ENCODE results near the gene PRKG2.

The PRKG2 gene

DNA sequence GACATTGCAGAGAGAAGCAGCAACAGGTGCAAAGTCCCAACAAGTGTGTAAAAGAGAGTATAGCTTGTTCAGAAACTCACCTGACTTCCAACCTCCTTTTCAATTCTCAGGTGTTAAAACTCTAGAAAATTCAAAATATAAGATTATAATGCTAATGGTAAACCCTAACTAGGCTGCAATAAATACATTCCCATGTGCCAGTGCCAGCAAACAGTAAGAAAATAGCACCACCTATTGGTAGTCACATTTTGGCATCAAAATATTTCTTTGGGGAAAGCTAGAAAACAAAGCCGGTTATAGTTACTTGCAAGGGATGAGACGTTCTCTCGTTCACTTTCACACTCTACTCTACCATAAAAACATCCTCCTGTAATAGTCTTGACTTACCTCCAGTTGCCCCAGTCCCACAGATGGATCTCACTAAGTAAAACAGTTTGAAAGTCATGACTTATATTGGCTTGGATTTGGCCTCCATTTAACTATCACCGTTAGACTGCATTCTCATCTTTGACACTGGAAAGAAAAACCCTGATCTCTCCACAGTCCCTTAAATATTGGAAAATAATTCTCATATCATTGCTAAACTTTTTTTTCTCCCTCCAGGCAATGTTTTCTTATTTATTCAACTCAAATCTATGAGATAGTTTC, 174.9 kb downstream of the PRKG2 start:
- in situ Hi-C loops (cut with HindIII; ENCODE audit: low sequenced_read_pairs): loop anchor here (25.0 kb wide), 1 partner anchor 678 kb away; no protein-coding TSS in a partner anchor

DNA sequence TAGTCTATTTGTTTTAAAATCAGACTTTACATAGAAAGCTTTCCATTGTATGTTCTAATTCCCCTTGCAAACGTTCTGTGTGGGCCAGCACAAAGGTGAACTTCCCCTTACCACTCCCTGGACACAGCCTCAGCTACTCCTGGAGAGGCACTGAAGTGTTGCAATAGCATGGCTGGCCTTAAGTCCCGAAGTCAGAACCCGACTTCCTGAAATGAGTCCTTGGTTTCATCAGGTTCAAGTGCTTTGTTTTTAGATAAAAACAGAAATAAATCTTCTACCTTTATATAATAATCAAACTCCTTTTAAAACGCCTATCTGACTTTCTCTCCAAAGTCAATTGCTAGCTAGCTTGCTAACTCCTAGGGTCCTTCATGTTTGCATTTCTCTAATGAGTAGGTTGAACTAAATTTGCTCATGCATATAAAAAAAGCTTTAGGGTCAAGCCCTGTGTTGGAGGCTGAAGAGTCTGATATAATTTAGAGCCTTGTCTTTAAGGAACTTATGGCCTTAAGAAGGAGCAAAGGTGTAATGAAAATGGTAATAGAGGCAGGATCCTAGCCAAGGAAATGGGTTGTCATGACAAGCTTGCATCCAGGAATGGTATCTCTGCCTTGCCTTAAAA, 175.6 kb downstream of the PRKG2 start:
- in situ Hi-C loops (cut with HindIII; ENCODE audit: low sequenced_read_pairs): loop anchor here (25.0 kb wide), 1 partner anchor 677 kb away; no protein-coding TSS in a partner anchor

DNA sequence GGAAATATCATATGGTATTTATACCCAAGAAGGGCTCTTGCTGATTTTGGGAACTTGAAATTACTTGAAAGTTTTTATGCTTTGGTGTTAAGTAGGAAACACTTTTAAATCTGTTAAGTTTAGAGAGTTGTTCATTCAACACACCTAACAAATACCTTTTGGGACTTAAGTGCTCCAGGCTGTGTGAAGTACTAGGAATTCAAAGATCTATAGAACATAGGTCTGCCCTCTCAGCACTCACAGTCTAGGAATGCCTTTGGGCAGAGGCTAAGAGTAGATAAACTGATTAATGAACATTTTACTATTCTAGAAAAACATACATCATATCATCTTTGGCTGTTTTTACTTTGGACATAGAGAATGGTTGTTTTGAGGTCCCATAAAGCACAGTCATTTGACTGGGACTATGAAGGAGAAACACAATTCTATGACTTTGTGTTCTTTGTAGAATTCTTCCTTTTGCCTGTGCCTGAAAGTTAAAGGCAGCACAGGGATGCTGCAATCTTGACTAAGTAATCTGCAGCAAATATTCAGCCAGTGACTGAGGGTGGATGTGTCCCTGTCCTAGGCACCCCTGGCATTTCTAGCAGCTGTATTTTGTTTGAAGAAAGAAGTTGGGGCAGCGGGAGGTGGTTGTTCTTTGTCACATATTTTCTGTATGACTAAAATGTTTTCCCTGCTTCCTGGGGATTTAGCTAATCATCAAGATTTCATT, 176.2 kb downstream of the PRKG2 start:
- in situ Hi-C loops (cut with HindIII; ENCODE audit: low sequenced_read_pairs): loop anchor here (25.0 kb wide), 1 partner anchor 676 kb away; no protein-coding TSS in a partner anchor
